ENCODE measurements around the gene FGFR1OP2.

DNA sequence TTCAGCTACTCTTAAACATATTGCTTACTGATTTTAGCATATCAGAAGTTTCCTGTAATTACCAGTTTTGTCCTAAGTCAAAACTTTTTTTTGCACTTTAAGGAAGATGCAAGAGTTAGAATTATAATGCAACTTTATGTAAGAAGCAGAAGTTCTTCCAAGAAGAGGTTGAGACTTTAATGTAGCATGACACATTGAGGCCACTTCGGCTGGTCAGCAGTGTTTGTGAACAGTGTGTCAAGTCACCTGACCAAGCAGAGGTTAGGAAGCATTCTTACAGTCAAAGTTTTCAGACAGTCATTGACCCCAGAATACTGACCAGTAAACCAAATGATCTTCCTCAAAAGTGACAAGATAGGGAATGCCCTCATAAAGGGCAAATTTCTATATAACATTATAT is 15.2 kb downstream of the FGFR1OP2 start:
- no peak for TF ChIP-seq FOXP2 (optimal IDR thresholded peaks at IDR 0.05; ENCODE audit: borderline replicate concordance, extremely low read depth, extremely low read length, insufficient read depth)
- TF ChIP-seq SIN3A (IDR thresholded peaks at IDR 0.05; ENCODE audit: borderline replicate concordance, insufficient read depth, low read length) = no peak
